Epidermal melanocyte (primary cell): ENCODE measurements around the gene RNF157.
A peak's percentile ranks its signal among the peaks of the same experiment; 100 is the strongest.

Experiments
- DNase-seq: peaks from one replicate; pipeline ENCODE4 v3.0.0; 2011; ENCODE audit warnings: low spot score; ENCODE audit not compliant: insufficient read length

RNF157 gene

GRCh38 chr17:76141212-76142038 is 98.9 kb downstream of the RNF157 start, which contains the start of gene FOXJ1:
TSS of gene FOXJ1 (minus strand) at chr17:76141245. CDS start at chr17:76140395, 850 bp downstream.
- peak; percentile 98 for DNase-seq

- no peak for DNase-seq
Observed at GRCh38 chr17:76140661-76141211, 99.6 kb downstream of the RNF157 start.

- DNase-seq, result no peak
Observed at GRCh38 chr17:76139801-76140660, 100.3 kb downstream of the RNF157 start.

GRCh38 chr17:76138896-76139752 is 101.2 kb downstream of the RNF157 start:
- DNase-seq, result no peak

GRCh38 chr17:76138234-76138895 is 101.9 kb downstream of the RNF157 start:
- DNase-seq, result no peak

- no peak for DNase-seq
Observed at GRCh38 chr17:76137351-76138233, 102.7 kb downstream of the RNF157 start.

- DNase-seq, result no peak
Observed at GRCh38 chr17:76137001-76137350, 103.3 kb downstream of the RNF157 start.

GRCh38 chr17:76136276-76137000 is 103.9 kb downstream of the RNF157 start:
- no peak for DNase-seq

GRCh38 chr17:76135810-76136188 is 104.5 kb downstream of the RNF157 start:
- DNase-seq, result no peak

GRCh38 chr17:76134911-76135809 is 105.1 kb downstream of the RNF157 start:
- DNase-seq, result peak; percentile 12

- DNase-seq, result peak; percentile 8
Observed at GRCh38 chr17:76132574-76133338, 107.5 kb downstream of the RNF157 start.

- peak; percentile 4 for DNase-seq
Observed at GRCh38 chr17:76131692-76132573, 108.4 kb downstream of the RNF157 start.

GRCh38 chr17:76131051-76131691 is 109.1 kb downstream of the RNF157 start:
- no peak for DNase-seq

GRCh38 chr17:76130473-76130872 is 109.8 kb downstream of the RNF157 start:
- DNase-seq, result no peak

GRCh38 chr17:76125922-76126321 is 114.4 kb downstream of the RNF157 start:
- no peak for DNase-seq

- no peak for DNase-seq
Observed at GRCh38 chr17:76125391-76125675, 115.0 kb downstream of the RNF157 start.
